ENCODE results near the gene ANKRD6. TPM values are rescaled to one million over a fixed set of nuclear protein-coding genes. Genes with fewer than 3 reads are reported as not detected.

The ANKRD6 gene
- total RNA-seq, 6 experiments from 2014 or later: 5.3 to 14.8 (median 8.3) TPM

DNA sequence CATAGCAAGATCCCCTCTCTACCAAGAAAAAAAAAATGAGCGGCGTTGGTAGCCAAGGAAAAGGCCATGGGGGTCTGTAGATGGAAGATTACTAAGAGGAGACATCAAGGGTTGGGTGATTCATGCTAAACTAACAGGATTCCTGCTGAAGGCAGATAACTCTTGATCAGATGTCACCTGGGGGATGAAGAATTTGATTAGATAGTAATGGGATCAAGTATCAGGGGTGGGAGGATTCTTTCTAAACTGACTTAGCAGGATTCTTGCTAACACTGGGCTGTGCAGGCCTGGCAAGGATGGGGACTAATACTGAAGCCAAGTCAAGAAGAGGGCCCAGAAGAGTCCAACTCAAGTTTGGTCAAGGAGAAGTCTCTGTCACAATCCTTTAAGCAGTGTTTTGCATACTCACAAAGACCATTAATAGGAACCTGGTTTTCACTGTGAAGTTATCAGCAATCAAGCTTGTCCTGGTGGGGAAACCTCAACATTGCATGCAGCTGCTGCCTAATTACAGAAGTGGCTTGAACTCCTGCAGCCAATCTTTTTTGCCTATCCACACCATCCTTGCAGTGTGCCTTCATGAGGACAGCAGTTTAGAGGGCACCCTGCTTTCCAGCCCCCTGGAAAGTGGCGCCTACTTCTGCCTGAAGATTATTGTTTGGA lies 61.3 kb downstream of the ANKRD6 start:
- Histone ChIP-seq H3K36me3 (no peaks in the 10 kb centered on the region), H3K27ac (no peak overlapping the region), H3K4me1 (no peaks in the 10 kb centered on the region), H3K9me3 (no peaks in the 10 kb centered on the region), H3K4me3 (no peak overlapping the region), H3K27me3 (no peaks in the 10 kb centered on the region)
- TF ChIP-seq CTCF (IDR thresholded peaks at IDR 0.05) (no peak), POLR2A (IDR thresholded peaks at IDR 0.05) (no peak)
- WGBS (ENCODE audit: insufficient coverage, low coverage, low lambda C conversion rate, missing lambda C conversion rate): 100% methylated on average over 3 of the region's 3 CpGs
- ATAC-seq (no peak), DNase-seq (no peak)
- intact Hi-C loops (cut with DNase I): no loop called here

GRCh38 chr6:89495961-89496535 lies 63.1 kb downstream of the ANKRD6 start:
- Histone ChIP-seq H3K9me3 (no peaks in the 10 kb centered on the region), H3K36me3 (no peaks in the 10 kb centered on the region), H3K27me3 (no peaks in the 10 kb centered on the region), H3K27ac (no peak overlapping the region), H3K4me1 (no peaks in the 10 kb centered on the region), H3K4me3 (no peak overlapping the region)
- TF ChIP-seq POLR2A (IDR thresholded peaks at IDR 0.05): no peak
- TF ChIP-seq CTCF (IDR thresholded peaks at IDR 0.05): no peak
- intact Hi-C loops (cut with DNase I): no loop called here
- ATAC-seq (no peak), DNase-seq (no peak)
- 61% methylated on average over 7 of the region's 7 CpGs for WGBS (ENCODE audit: insufficient coverage, low coverage, low lambda C conversion rate, missing lambda C conversion rate)

- TF ChIP-seq POLR2A (IDR thresholded peaks at IDR 0.05) (no peak), CTCF (IDR thresholded peaks at IDR 0.05) (no peak)
- no peak for ATAC-seq
- Histone ChIP-seq H3K4me3 (no peak overlapping the region), H3K9me3 (no peaks in the 10 kb centered on the region), H3K27ac (no peak overlapping the region), H3K4me1 (no peaks in the 10 kb centered on the region), H3K36me3 (no peaks in the 10 kb centered on the region), H3K27me3 (no peaks in the 10 kb centered on the region)
- no peak for DNase-seq
- intact Hi-C loops (cut with DNase I): no loop called here
- 82% methylated on average over 3 of the region's 3 CpGs for WGBS (ENCODE audit: insufficient coverage, low coverage, low lambda C conversion rate, missing lambda C conversion rate)
Measured at GRCh38 chr6:89500611-89501010, 67.7 kb downstream of the ANKRD6 start.

- no peaks in the 10 kb centered on the region for H3K27me3 ChIP-seq
- DNase-seq (no peak), ATAC-seq (no peak)
- no peak for TF ChIP-seq CTCF (IDR thresholded peaks at IDR 0.05)
- no peak for TF ChIP-seq POLR2A (IDR thresholded peaks at IDR 0.05)
- H3K36me3 ChIP-seq: no peaks in the 10 kb centered on the region
- no peak overlapping the region for H3K27ac ChIP-seq
- 76% methylated on average over 3 of the region's 3 CpGs for WGBS (ENCODE audit: insufficient coverage, low coverage, low lambda C conversion rate, missing lambda C conversion rate)
- H3K4me3 ChIP-seq: no peak overlapping the region
- no peaks in the 10 kb centered on the region for H3K9me3 ChIP-seq
- H3K4me1 ChIP-seq: no peaks in the 10 kb centered on the region
- intact Hi-C loops (cut with DNase I): no loop called here
Measured at GRCh38 chr6:89501222-89501621, 68.3 kb downstream of the ANKRD6 start.

All from right lobe of liver (tissue), 6 donors.